HepG2 (cell line): ENCODE data around the gene SLC7A11. TPM values are rescaled to one million over a fixed set of nuclear protein-coding genes. Genes with fewer than 3 reads are reported as not detected.

ENCODE experiments used
- ATAC-seq: fragments of 200-7000 bp; cut with Tn5 transposase; 3 replicates; pipeline ENCODE4 v1.9.1; 2020; ENCODE audit warnings: mild to moderate bottlenecking, moderate library complexity
- BruUV-seq: library from RNA; stranded (reverse); fragments of 400-500 nt; replicated peaks from 2 replicates; lab custom pipeline; 2021; lab: Mats Ljungman, UMichigan
- CTCF ChIA-PET: fragments of 300-600 bp; formaldehyde crosslinking; extraction: SDS; loops from one replicate; lab custom pipeline; 2021; ENCODE audit warnings: low total read pairs, inconsistent platforms, low intra/inter-chr PET ratio; lab: Yijun Ruan, JAX
- POLR2A ChIA-PET: fragments of 350-600 bp; sonication (Branson Sonifier 250); formaldehyde crosslinking; loops from one replicate; lab custom pipeline; 2020; ENCODE audit warnings: antibody characterized with exemption, inconsistent platforms; lab: Yijun Ruan, JAX
- DNase-seq: peaks from one replicate; pipeline ENCODE4 v3.0.0-alpha.2; 2015; ENCODE audit warnings: low spot score
- FAIRE-seq: peaks from 3 replicates; lab custom pipeline; 2011; peaks lifted over from hg19 to GRCh38; lab: Jason Lieb, UNC
- H2AFZ ChIP-seq: one replicate; pipeline ENCODE4 v1.6.1; 2011; ENCODE audit warnings: low read length, inconsistent platforms
- H3K27ac ChIP-seq: fragments of 300-600 bp; 3 replicates; pipeline ENCODE4 v1.8.0; 2011; ENCODE audit warnings: mixed run types, mild to moderate bottlenecking, mixed read lengths, low read length, inconsistent platforms; ENCODE audit not compliant: insufficient read depth; ENCODE audit errors: extremely low read length
- H3K27me3 ChIP-seq, 2 experiments: fragments of 200-600 bp in 1 of 2; 2 replicates in 1 of 2; 3 replicates in 1 of 2; pipeline versions ENCODE4 v1.6.0 to v1.8.0; 2011; ENCODE audit warnings: low read length in 2 of 2, mild to moderate bottlenecking in 2 of 2, moderate library complexity in 2 of 2, inconsistent platforms in 1 of 2; ENCODE audit not compliant: insufficient read depth in 2 of 2, control insufficient read depth in 1 of 2
- H3K36me3 ChIP-seq, 2 experiments: fragments of 200-600 bp in 1 of 2; replicated peaks in 1 of 2; 2 replicates in 1 of 2; 3 replicates in 1 of 2; pipeline versions ENCODE4 v1.5.1 to v1.8.0; 2011; ENCODE audit warnings: low read length in 2 of 2, inconsistent platforms in 1 of 2; ENCODE audit not compliant: insufficient read depth in 2 of 2, control insufficient read depth in 1 of 2
- H3K4me1 ChIP-seq: 2 replicates; pipeline ENCODE4 v1.5.1; 2012; ENCODE audit warnings: low read length, inconsistent platforms; ENCODE audit not compliant: insufficient read depth
- H3K4me2 ChIP-seq: 2 replicates; pipeline ENCODE4 v1.6.0; 2011; ENCODE audit warnings: low read depth, low read length, inconsistent platforms
- H3K4me3 ChIP-seq, 3 experiments: fragments of 200-600 bp in 1 of 3; sonication (generic), shearing (Covaris generic) in 1 of 3; replicated peaks in 1 of 3; 2 replicates each; pipeline ENCODE4 v1.5.1; 2011 to 2016; ENCODE audit warnings: low read length in 3 of 3, inconsistent platforms in 2 of 3, low read depth in 2 of 3, mild to moderate bottlenecking in 2 of 3, control low read depth in 1 of 3, mixed read lengths in 1 of 3; ENCODE audit not compliant: insufficient read depth in 1 of 3
- H3K79me2 ChIP-seq: one replicate; pipeline ENCODE4 v1.6.1; 2011; ENCODE audit warnings: low read length, inconsistent platforms; ENCODE audit not compliant: insufficient read depth
- H3K9ac ChIP-seq: 2 replicates; pipeline ENCODE4 v1.6.0; 2011; ENCODE audit warnings: mild to moderate bottlenecking, low read depth, low read length, inconsistent platforms; ENCODE audit not compliant: insufficient read depth
- H3K9me3 ChIP-seq: 2 replicates; pipeline ENCODE4 v1.5.1; 2012; ENCODE audit warnings: mild to moderate bottlenecking, low read length
- H4K20me1 ChIP-seq: 2 replicates; pipeline ENCODE4 v1.6.0; 2011; ENCODE audit warnings: inconsistent platforms, mild to moderate bottlenecking, low read length, moderate library complexity; ENCODE audit not compliant: insufficient read depth
- AFF4 ChIP-seq: sonication (generic); formaldehyde crosslinking; IDR thresholded peaks from 2 replicates; pipeline ENCODE4 v1.4.0; 2020; ENCODE audit warnings: missing genetic modification reagents
- ETV5 ChIP-seq: IDR thresholded peaks from 2 replicates; pipeline ENCODE4 v1.6.1; 2018; ENCODE audit warnings: missing biosample characterization, missing genetic modification reagents, inconsistent platforms, borderline replicate concordance
- KLF6 ChIP-seq: IDR thresholded peaks from 2 replicates; pipeline ENCODE4 v1.8.0; 2016; ENCODE audit warnings: missing biosample characterization, missing genetic modification reagents
- ZBTB26 ChIP-seq: IDR thresholded peaks from 2 replicates; pipeline ENCODE4 v1.6.1; 2016; ENCODE audit warnings: missing compliant biosample characterization, missing genetic modification reagents, borderline replicate concordance
- ZNF12 ChIP-seq: sonication (generic); formaldehyde crosslinking; IDR thresholded peaks from 2 replicates; pipeline ENCODE4 v1.5.0; 2020; ENCODE audit warnings: missing genetic modification reagents
- ZNF33B ChIP-seq: sonication (generic); formaldehyde crosslinking; IDR thresholded peaks from 2 replicates; pipeline ENCODE4 v1.5.1; 2020; ENCODE audit warnings: mild to moderate bottlenecking, missing genetic modification reagents
- ZNF83 ChIP-seq: sonication (generic); formaldehyde crosslinking; IDR thresholded peaks from 2 replicates; pipeline ENCODE4 v1.4.0; 2020; ENCODE audit warnings: missing genetic modification reagents, mild to moderate bottlenecking, borderline replicate concordance
- ZUFSP ChIP-seq: sonication (generic); formaldehyde crosslinking; IDR thresholded peaks from 2 replicates; pipeline ENCODE4 v1.9.0; 2021; ENCODE audit warnings: missing genetic modification reagents, mild to moderate bottlenecking, borderline replicate concordance
- WGBS: methylation state at CpG from one replicate; pipeline ENCODE4 v1.1.6; 2017; ENCODE audit warnings: low lambda C conversion rate; 5-methylcytosine and 5-hydroxymethylcytosine counted together
- in situ Hi-C: cut with HindIII; loops from 2 replicates; pipeline ENCODE4 v1.10.0; 2017; ENCODE audit warnings: low pct_unique_long_range_greater_than_20kb; ENCODE audit not compliant: extremely low pct_ligation_motif_present
- intact Hi-C: fragments of 100-400 bp; cut with micrococcal nuclease; formaldehyde crosslinking; loops from one replicate; pipeline ENCODE4 v1.10.0; 2022; ENCODE audit not compliant: unreplicated experiment
- polyA plus RNA-seq, 8 experiments: library from polyadenylated mRNA; depleted of rRNA in 3 of 8; stranded (reverse) in 7 of 8; unstranded in 1 of 8; fragments of >200 nt; fragmentation: Illumina TruSeq in 4 of 8; extraction: Trizol in 4 of 8; gene quantifications; 2 replicates each; pipeline versions ENCODE4 v1.2.1 to v1.2.3, GENCODE V29; 2011 to 2016; ENCODE audit warnings: low read depth in 4 of 8, missing spikeins in 1 of 8, mixed read lengths in 1 of 8; ENCODE audit not compliant: insufficient read depth in 1 of 8
- total RNA-seq, 5 experiments: library from RNA; depleted of rRNA; stranded (reverse); fragments of >200 nt; fragmentation: Illumina TruSeq; extraction: Trizol; gene quantifications; 2 replicates each; pipeline ENCODE4 v1.2.3, GENCODE V29; 2016; ENCODE audit warnings: low read depth in 1 of 5
- TF ChIP-seq, protein P1 (sequence below): sonication (generic); formaldehyde crosslinking; IDR thresholded peaks from 2 replicates; pipeline ENCODE4 v1.5.0; 2020; ENCODE audit warnings: mild to moderate bottlenecking, missing genetic modification reagents

SLC7A11 gene
- total and polyA plus RNA-seq, 2 of the 13 experiments (the other 11 are each of a cell fraction or from before 2014, with no cell fraction given) = 15.7 to 17.5 TPM

DNA sequence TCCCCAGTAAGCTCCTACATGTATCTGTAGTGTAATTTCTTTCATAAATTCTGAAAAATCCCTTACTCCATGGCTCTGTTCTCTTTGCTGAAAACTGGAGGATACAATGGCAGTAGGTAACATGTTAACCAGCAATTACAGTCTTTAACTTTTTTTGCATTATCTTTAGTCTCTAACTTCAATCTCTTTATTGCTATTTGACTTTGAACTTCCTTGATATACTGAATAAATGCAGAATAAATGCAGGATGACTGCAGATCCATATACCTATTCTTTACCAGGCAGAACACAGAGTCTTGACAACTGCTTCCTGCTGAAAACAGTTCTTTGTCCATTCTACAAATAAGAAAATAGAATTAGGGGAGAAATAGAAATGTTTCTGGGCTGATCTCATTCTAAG lies 101.3 kb downstream of the SLC7A11 start:
- no peak for ATAC-seq
- no peak for DNase-seq
- H3K9me3 ChIP-seq = no peaks in the 10 kb centered on the region
- H3K4me3 ChIP-seq = no peak overlapping the region
- in situ Hi-C loops (no loop called here), intact Hi-C loops (no loop called here)
- 0 out of 2 replicates have a peak, but pooled peaks cover 7% of the 10 kb centered on the region for H3K4me1 ChIP-seq
- no peaks in the 10 kb centered on the region for H3K79me2 ChIP-seq
- no peaks in the 10 kb centered on the region for H4K20me1 ChIP-seq
- H2AFZ ChIP-seq = no peak overlapping the region
- H3K27ac ChIP-seq = no peak overlapping the region
- H3K9ac ChIP-seq = no peak overlapping the region
- H3K36me3 ChIP-seq = no peaks in the 10 kb centered on the region
- CTCF ChIA-PET = no interaction called here
- FAIRE-seq = no peak
- H3K4me2 ChIP-seq = no peak overlapping the region
- H3K27me3 ChIP-seq = no peaks in the 10 kb centered on the region
- POLR2A ChIA-PET = no interaction called here
- no peak for TF ChIP-seq ETV5
- TF ChIP-seq ZNF33B (CRISPR knock-in tag) = no peak
- TF ChIP-seq ZNF12 = no peak
- TF ChIP-seq, protein P1, sequence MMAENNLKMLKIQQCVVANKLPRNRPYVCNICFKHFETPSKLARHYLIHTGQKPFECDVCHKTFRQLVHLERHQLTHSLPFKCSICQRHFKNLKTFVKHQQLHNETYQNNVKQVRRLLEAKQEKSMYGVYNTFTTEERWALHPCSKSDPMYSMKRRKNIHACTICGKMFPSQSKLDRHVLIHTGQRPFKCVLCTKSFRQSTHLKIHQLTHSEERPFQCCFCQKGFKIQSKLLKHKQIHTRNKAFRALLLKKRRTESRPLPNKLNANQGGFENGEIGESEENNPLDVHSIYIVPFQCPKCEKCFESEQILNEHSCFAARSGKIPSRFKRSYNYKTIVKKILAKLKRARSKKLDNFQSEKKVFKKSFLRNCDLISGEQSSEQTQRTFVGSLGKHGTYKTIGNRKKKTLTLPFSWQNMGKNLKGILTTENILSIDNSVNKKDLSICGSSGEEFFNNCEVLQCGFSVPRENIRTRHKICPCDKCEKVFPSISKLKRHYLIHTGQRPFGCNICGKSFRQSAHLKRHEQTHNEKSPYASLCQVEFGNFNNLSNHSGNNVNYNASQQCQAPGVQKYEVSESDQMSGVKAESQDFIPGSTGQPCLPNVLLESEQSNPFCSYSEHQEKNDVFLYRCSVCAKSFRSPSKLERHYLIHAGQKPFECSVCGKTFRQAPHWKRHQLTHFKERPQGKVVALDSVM (CRISPR knock-in tag) = no peak
- no TSS peak for BruUV-seq

GRCh38 chr4:138138774-138139173 lies 103.4 kb downstream of the SLC7A11 start:
- no peak overlapping the region for H2AFZ ChIP-seq
- FAIRE-seq = no peak
- no peak for TF ChIP-seq ZNF83 (CRISPR knock-in tag)
- no peak for TF ChIP-seq KLF6 (CRISPR knock-in tag)
- no peak for TF ChIP-seq ZBTB26 (CRISPR knock-in tag)
- no peak for TF ChIP-seq ZUFSP (CRISPR knock-in tag)
- TF ChIP-seq AFF4 (CRISPR knock-in tag) = no peak

More at GRCh38 chr4:138138774-138139173, 103.4 kb downstream of the SLC7A11 start:
- Histone ChIP-seq H3K9me3 (no peaks in the 10 kb centered on the region), H3K27me3 (no peaks in the 10 kb centered on the region), H3K4me1 (0 out of 2 replicates have a peak, but pooled peaks cover 7% of the 10 kb centered on the region), H3K4me2 (no peak overlapping the region), H3K9ac (no peak overlapping the region), H3K27ac (no peak overlapping the region), H4K20me1 (no peaks in the 10 kb centered on the region), H3K36me3 (no peaks in the 10 kb centered on the region), H3K79me2 (no peaks in the 10 kb centered on the region), H3K4me3 (no peak overlapping the region)
- no TSS peak for BruUV-seq
- POLR2A ChIA-PET = no interaction called here
- 77% methylated on average over 2 of the region's 2 CpGs for WGBS
- in situ Hi-C loops = no loop called here
- ATAC-seq (no peak), DNase-seq (no peak)
- intact Hi-C loops = no loop called here
- CTCF ChIA-PET = no interaction called here
